ENCODE results near the gene ARHGAP24.
"Not testable (repeated sequence)": the region's sequence is repeated elsewhere in the genome, so short reads cannot be mapped to it uniquely, and the experiment has no call there.

ARHGAP24 gene

DNA sequence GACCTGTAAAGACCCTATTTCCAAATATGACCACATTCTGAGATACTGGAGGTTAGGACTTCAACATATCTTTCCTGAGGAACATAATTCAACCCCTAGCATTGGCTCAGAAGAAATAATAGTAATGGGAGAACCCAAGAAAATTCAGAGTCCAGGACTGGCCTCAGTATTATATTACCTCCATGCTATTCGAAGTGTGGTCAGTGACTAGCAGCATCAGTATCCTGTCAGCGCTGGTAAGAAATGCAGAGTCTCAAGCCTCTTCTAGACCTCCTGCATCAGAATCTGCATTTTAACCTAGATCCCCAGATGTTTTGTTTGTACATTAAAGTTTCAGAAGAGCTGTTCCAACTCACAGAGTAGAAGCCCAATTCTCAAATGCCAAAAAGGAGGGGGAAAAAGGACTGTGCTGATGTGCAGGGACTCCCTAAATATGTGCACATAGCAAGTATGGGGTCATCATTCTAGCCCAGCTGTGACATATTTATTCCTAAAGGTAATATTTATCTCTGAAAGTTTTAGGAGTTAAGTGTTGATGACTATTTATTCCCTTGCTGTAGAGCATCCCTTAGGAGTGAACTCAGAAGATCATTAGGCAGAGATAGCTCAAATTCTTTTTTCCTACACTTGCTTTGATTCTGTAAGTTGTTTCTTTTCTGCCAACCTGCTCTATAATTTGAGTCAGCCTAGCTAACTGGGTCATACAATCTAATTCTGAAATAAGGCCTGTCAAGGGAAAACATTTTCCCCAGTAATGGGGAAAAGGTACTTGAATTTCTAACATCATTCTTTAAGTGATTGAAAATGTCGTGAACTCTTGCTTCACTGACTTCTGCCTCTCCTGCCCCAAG, 361.9 kb downstream of the ARHGAP24 start:
- in situ Hi-C loops (cut with HindIII; ENCODE audit: low pct_ligation_motif_present, low pct_unique_long_range_greater_than_20kb, low sequenced_read_pairs) = no loop called here

DNA sequence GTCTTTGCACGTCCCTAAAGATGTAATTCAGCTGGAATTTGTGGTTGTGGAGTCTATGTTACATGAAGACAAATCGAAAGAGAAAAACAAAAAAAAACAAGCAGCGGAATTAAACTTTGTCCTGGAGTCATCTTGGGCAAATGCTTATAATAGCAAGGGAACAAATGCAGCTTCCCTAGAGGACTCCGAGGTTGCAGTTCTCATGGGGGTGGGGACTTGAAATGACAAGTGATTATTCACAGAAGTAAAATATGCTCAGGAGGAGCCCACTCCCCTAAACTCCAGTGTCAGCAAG, 362.4 kb downstream of the ARHGAP24 start:
- no peak for DNase-seq
- in situ Hi-C loops (cut with HindIII; ENCODE audit: low pct_ligation_motif_present, low pct_unique_long_range_greater_than_20kb, low sequenced_read_pairs) = no loop called here

More for the DNA sequence above, 361.9 kb downstream of the ARHGAP24 start:
- DNase-seq = no peak

DNA sequence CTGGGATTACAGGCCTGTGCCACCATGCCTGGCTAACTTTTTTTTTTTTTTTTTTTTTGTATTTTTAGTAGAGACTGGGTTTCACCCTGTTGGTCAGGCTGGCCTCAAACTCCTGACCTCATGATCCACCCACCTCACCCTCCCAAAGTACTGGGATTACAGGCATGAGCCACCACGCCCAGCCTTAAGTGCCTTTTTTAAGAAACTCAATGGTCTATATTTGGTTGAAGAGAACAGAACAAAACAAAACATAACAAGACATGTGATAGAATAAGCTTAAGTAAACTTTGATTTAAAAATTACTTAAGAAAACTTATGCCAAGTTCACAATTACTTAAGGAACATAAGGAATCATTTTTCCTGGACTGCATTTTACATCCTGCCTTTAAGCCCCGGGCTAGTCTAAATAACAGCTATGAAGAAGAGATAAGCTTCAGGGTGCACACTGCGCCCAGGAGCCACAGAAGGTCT, 365.1 kb downstream of the ARHGAP24 start:
- in situ Hi-C loops (cut with HindIII; ENCODE audit: low pct_ligation_motif_present, low pct_unique_long_range_greater_than_20kb, low sequenced_read_pairs); DNase-seq: not testable (repeated sequence)

DNA sequence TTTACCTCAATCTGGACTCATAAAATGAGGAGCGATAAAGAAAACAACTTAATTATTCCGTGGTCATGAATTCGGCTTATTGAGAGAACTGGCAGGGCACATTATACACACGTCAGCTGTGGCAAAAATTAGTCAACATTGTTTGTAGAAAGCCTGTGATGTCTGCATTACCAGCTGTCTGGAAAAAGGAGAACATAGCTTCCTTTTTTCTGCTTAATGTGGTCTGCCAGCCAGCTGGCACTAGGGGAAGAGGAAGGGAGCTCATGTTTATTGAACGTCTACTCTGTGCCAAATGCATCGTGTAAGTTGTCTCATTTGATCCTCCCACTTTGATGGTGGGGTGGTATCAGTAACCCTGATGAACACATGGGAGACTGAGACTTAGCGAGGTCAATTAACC, 367.6 kb downstream of the ARHGAP24 start:
- in situ Hi-C loops (cut with HindIII; ENCODE audit: low pct_ligation_motif_present, low pct_unique_long_range_greater_than_20kb, low sequenced_read_pairs) = no loop called here
- DNase-seq = no peak

DNA sequence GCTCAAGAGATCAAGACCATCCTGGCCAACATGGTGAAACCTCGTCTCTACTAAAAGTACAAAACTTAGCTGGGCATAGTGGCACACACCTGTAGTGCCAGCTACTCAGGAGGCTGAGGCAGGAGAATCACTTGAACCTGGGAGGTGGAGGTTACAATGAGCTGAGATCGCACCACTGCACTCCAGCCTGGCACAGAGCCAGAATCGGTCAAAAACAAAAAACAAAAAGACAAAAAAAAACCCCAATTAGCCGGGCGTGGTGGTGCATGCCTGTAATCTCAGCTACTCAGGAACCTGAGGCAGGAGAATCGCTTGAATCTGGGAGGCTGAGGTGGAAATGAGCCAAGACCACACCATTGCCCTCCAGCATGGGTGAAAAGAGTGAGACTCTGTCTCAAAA, 378.8 kb downstream of the ARHGAP24 start:
- DNase-seq; in situ Hi-C loops (cut with HindIII; ENCODE audit: low pct_ligation_motif_present, low pct_unique_long_range_greater_than_20kb, low sequenced_read_pairs): not testable (repeated sequence)

DNA sequence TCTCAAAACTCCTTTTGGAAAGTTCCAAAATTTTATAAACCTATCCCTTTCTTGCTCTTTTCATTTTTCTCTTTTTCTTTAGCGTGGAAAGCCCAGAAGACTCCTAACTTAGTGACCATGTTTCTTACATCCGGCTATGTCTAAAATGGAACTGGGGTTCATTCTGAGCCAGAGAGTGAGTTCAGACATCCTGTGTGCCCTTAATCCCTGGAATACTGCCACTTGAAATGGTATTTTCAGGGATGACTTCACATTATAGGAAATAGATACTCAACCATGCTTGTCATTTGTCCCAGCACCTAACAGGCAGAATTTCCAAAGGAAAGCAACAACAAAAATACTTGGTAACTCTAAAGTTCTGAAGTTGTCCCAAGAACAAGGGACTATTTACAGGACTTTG, 379.6 kb downstream of the ARHGAP24 start:
- in situ Hi-C loops (cut with HindIII; ENCODE audit: low pct_ligation_motif_present, low pct_unique_long_range_greater_than_20kb, low sequenced_read_pairs) = no loop called here
- DNase-seq = no peak

DNA sequence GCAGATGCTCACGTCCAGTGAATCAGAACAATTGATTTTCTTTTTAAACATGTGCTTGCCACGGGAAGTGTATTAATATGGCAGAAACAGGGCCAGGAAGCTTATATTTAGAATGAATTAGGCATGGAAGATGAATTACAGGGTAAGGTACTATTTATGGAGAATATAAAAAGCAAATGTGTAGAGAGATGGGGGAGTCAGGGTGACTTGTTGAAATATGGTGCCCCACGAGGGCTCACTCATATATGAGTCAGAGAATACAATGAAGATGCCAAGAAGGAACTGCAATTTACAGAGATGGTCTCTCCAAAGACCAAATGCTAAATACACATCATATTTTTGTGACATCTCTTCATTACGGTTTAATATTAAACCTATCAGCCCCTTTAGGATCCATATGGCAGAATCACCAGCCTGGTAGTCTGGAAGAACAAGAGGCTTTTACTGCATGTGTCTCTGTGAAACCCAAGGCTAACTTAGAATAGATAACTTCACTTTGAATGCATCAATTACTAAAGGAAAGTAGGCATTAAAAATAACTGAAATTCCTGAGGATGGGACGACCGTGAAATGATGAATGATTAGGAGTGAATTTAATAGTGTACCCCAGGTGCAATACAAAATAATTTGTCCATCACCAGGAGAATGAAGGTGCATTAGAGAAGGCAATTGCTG, 385.3 kb downstream of the ARHGAP24 start:
- peak; percentile 28 for DNase-seq
- in situ Hi-C loops (cut with HindIII; ENCODE audit: low pct_ligation_motif_present, low pct_unique_long_range_greater_than_20kb, low sequenced_read_pairs) = no loop called here

DNA sequence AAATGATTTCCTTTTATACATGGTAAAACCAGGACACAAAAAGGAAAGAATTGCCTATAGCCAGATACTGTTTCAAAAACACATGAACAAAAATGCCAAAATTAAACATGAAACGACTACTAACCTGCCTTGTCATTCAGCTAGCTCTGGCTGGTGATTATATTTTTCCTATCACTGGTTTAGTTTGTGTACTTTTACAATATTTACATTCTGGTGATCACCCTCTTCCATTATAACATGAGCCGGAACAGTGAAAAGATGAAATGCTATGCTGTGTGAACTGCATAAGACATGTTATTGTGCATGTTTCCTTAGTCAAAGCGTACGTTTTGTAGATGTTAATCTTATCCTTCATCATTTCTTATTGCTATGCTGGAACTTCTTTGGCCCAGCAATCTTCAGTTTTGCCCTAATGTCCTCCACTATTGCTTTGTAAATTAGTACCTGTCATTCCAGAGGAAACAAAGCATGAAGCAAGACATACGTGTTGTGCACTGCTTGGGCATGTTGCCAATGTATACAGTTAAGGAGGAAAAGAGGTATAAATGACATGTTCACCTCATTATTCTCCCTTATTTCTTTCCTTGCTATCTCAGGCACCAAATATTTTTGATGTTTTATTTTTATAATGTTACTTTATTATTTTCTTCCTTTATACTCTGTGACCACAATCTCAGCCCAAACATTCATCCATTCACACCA, 386.3 kb downstream of the ARHGAP24 start:
- in situ Hi-C loops (cut with HindIII; ENCODE audit: low pct_ligation_motif_present, low pct_unique_long_range_greater_than_20kb, low sequenced_read_pairs) = no loop called here
- DNase-seq = no peak

DNA sequence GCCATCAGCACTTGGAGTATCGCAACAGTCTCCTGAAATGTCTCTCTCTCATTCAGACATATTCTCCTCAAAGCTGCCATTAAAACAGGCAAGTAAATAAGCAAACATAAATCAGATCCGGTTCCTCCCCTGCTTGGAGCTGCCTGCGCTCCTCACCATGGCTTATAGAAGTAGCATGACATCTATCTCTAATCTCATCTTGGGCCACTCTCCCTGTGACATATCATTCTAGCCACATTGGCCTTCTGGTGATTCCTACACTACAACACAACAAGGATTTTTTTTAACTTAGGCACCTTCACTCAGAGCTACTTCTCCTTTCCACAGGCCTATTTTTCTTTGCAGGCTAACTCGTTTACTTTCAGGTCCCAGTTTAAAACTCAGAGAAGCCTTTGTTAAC, 387.9 kb downstream of the ARHGAP24 start:
- in situ Hi-C loops (cut with HindIII; ENCODE audit: low pct_ligation_motif_present, low pct_unique_long_range_greater_than_20kb, low sequenced_read_pairs) = no loop called here
- DNase-seq = no peak

DNA sequence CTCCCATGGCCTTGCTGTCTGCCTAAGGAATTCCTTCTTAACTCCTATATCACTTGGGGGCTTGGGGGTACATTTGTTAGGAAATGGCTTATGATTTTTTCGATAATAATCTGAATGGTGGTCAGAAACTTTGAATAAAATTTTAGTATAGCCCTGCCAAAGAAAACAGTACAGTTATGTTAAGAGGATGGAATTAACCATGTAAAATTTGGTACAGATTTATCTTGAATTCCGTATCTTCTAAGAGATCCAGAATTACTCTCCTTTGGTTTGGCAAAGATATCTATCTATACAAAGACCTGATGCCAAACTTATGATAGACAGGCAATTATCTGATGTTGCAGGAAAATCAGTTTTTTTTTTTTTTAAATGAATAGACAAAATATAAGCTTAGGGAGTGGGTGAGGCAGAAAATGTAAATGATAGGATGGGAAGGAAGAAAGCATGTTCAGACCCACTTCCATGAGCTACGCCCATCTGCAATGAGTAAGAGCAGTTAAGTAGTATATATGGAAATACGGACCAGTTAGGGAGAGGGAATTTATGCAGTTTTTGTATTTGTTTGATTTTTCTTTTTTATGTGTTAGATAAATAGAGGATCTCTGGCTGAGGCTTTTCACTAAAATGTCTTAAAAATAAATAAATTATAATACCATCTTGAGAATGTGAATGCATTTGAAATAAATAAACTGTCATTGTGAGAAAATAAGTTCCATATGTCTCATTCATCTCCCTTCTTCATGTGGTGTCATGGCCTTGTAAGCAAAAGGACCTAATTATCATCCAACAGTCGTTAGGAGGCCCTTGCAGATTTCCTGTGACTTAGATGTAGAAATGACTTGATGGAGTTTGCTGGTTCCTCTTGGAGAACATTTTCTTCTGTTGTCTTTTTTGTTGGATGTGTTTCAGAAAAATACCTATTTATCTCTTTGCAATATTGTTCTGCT, 389.6 kb downstream of the ARHGAP24 start:
- in situ Hi-C loops (cut with HindIII; ENCODE audit: low pct_ligation_motif_present, low pct_unique_long_range_greater_than_20kb, low sequenced_read_pairs) = no loop called here
- DNase-seq = no peak

DNA sequence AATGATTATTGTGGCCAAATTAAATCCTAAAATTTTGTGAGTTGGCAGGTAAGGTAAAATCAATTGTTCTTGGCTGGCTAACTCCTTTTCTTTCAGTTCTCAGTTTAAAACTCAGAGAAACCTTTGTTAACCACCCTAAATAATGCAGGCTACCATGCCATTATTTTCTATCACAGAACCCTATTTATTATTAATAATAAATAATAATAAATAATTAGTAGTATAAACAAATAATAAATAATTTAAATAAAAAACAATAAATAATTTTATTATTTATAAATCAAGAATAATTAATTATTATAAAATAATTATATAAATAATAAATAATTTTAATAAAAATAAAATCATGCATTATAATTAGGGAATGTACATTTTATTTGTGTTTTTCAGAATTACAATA, 390.3 kb downstream of the ARHGAP24 start:
- DNase-seq = no peak
- in situ Hi-C loops (cut with HindIII; ENCODE audit: low pct_ligation_motif_present, low pct_unique_long_range_greater_than_20kb, low sequenced_read_pairs) = no loop called here

DNA sequence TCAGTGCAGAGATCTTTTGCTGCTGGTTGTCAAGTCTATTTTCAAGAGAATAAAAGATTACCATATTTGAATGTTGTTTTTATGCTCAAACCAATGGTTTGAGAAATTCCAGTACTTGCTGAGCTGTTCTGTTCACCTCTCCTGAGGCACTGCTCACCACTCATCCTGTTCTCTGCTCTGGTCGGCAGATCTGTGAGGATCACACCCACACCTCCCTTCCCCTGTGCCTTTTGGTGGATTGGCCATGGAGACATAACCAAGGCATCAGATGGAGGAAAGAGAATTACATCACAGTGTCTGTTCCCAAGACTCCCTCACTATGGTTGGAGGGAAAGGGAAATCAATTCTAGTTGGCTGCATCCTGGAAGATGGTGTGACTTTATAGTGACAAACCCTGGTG, 391.6 kb downstream of the ARHGAP24 start:
- peak; percentile 14 for DNase-seq
- in situ Hi-C loops (cut with HindIII; ENCODE audit: low pct_ligation_motif_present, low pct_unique_long_range_greater_than_20kb, low sequenced_read_pairs) = no loop called here

DNA sequence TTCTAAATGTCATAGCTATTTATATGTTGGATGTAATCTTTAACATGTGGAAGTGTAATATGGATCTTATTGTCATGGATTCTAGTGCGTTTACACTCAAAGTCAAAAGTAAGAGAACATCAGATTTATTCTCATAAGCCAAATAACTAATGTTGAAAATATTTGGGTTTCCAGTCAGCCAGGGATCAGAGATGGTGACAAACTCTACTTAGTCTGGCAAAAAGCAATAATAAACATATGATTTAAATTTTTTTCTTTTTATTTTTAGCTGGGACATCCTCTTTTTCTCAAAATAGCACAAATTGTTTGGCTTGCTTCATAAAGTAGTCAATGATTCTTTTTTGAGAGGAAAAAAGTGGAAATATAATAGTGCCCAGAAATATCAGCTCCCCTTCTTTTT, 392.3 kb downstream of the ARHGAP24 start:
- DNase-seq = no peak
- in situ Hi-C loops (cut with HindIII; ENCODE audit: low pct_ligation_motif_present, low pct_unique_long_range_greater_than_20kb, low sequenced_read_pairs) = no loop called here

DNA sequence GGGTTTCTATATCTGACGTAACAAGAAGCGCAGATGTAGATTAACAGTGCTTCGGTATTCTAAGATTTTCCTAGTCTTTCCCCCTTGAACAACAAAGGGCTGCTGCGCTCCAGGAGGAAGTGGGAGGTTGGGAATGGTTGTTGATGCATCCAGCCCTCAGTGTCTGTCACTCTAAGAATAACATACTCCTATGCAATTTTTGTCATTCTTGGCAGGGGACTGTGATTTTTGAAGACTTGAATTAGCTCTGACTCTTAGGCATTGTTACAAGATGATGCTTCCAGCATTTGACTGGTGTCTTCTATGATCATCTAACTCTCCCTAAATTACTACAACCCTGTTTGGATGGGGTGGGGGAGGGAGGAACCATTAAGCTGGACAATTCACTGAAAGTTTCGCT, 394.2 kb downstream of the ARHGAP24 start:
- DNase-seq = no peak
- in situ Hi-C loops (cut with HindIII; ENCODE audit: low pct_ligation_motif_present, low pct_unique_long_range_greater_than_20kb, low sequenced_read_pairs) = no loop called here

DNA sequence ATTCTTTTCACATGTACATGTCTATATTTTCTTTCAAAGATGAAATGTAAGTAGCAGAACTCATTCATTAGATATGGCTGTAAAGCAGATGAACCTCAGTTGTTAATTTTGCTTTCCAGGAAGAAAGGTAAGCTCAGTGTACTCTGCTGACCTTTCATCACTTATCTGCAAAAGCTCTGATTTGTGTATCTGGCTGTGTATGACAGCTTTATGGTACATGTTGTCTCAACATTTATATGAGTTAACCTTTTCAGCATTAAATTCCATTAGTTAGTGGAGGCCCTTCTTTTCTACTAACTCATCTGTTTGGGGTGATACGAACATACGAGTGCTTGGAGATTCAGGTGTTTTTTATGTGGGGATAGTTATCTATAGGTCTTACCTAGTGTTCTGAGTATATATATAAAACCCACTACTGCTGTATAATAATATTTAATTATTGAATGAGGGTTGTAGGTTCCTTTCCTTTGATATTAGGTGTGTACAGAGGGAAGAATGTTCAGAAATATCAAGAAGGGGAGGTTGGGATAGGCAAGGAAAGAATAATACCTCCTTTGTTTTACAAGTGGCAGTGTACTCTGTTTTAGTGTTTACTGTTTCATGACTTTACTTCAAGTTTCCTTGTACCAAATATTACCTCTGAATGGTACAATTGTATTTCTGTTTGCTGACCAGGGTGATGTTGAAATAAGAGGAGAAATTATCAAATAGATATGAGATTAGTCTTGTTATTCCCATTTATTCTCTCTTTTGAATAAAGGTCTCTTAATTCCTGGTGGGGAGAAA, 395.5 kb downstream of the ARHGAP24 start:
- DNase-seq = no peak
- in situ Hi-C loops (cut with HindIII; ENCODE audit: low pct_ligation_motif_present, low pct_unique_long_range_greater_than_20kb, low sequenced_read_pairs) = no loop called here

DNA sequence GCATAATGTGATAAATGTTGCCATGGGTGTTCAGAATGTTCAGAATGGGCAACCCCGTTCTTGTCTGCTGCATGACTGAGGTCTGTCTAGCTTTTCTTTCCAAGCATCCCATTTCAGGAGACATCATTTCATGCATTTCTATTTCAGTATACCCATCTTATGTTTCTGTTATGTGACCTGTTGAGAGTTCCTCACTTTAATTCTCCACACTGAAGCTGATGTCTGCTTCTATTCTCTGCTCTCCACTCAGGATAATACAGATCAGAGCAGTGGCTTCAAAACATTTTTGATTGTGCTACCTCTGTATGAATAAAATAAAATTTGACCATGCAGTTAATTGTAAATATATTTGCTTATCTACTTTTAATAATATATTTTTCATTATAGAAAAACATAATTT, 398.6 kb downstream of the ARHGAP24 start:
- in situ Hi-C loops (cut with HindIII; ENCODE audit: low pct_ligation_motif_present, low pct_unique_long_range_greater_than_20kb, low sequenced_read_pairs) = no loop called here
- DNase-seq = no peak

DNA sequence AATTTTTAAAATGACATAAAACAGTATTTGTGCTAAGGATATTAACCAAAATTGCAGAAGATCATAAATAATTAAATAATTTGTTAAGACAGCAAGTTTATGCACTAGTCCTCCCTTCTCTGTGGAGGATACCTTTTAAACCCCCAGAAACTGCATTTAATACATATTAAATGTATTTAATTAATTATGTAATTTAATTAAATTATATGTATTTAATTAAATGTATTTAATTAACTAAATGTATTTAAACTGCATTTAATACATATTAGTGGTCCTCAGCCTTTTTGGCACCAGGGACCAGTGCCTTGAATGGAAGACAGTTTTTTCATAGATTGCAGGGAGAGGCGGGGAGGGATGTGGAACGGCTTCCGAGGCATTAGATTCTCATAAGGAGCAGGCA, 404.6 kb downstream of the ARHGAP24 start:
- in situ Hi-C loops (cut with HindIII; ENCODE audit: low pct_ligation_motif_present, low pct_unique_long_range_greater_than_20kb, low sequenced_read_pairs) = no loop called here
- DNase-seq = no peak

DNA sequence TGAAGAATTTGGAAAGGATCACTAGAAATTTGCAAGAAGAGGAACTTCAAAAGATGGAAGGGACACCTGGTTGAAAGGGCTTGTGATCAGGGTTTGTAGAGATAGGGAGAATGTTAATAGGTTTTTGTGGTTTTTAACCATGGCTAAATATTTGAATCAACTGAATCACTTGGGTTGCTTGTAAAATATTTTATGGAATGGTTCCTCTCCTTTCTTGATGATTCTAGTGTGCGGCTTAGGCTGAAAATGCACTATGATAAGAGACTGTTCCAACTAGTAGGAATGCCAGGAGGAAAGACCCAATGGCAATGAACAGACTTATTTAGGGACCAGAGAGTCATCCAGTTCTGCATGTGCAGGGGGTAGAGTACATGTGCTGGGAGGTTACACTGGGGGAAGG, 408.2 kb downstream of the ARHGAP24 start:
- in situ Hi-C loops (cut with HindIII; ENCODE audit: low pct_ligation_motif_present, low pct_unique_long_range_greater_than_20kb, low sequenced_read_pairs) = no loop called here

More for the DNA sequence above, 408.2 kb downstream of the ARHGAP24 start:
- DNase-seq = no peak
